ENCODE results near the gene TUBA4A.

DNA sequence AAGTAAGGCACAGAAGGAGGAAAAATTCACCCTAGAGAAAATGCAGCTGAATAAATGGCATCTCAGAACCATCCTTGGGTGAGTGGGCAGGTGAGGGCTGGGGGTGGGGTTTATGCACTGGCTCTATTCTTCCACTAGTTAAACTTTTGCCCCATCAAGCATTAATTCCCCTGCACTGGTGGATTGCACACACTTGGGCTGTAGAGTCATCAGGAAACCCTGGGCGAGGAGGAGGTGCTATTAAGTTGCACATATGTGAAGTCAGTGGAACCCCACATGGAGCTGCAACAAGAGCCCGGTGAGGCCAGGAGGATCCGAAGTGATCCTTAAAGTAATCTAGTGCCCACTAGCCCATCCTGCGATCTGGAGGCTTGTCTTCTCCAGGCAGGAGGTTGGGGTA, 18.6 kb upstream of the TUBA4A start:
- TF ChIP-seq CTCF (IDR thresholded peaks at IDR 0.05) (no peak), POLR2A (IDR thresholded peaks at IDR 0.05) (no peak), EP300 (IDR thresholded peaks at IDR 0.05) (no peak)

Data from tibial nerve (tissue), 4 donors.